ENCODE data around the gene ATOH8. TPM values are rescaled to one million over a fixed set of nuclear protein-coding genes. Genes with fewer than 3 reads are reported as not detected.

The ATOH8 gene
- total RNA-seq, 2 experiments from 2014 or later = not detected

- intact Hi-C loops (cut with DNase I, micrococcal nuclease) = no loop called here
- H3K4me3 ChIP-seq (ENCODE audit: low read length) = no peak overlapping the region
- Mint-ChIP-seq H3K27me3 (no peaks in the 10 kb centered on the region), H3K4me1 (ENCODE audit: low read depth) (no peaks in the 10 kb centered on the region), H3K27ac (no peak overlapping the region), H3K9me3 (no peaks in the 10 kb centered on the region), H3K36me3 (ENCODE audit: low read depth) (no peaks in the 10 kb centered on the region), H3K4me3 (no peak overlapping the region)
- DNase-seq (no peak), ATAC-seq (ENCODE audit: poor library complexity) (no peak)
- H3K36me3 ChIP-seq (ENCODE audit: insufficient read depth, low read length) = no peaks in the 10 kb centered on the region
- H3K27ac ChIP-seq (ENCODE audit: low read depth in 1 of 2, low read length in 2 of 2) = no peak overlapping the region
- no peaks in the 10 kb centered on the region for H3K27me3 ChIP-seq (ENCODE audit: control insufficient read depth in 1 of 2, insufficient read depth in 2 of 2, low read length in 2 of 2)
- no peak for TF ChIP-seq CTCF (IDR thresholded peaks at IDR 0.05)
- ChIA-PET CTCF (interaction anchor here (2.7 to 2.8 kb wide), 2 partner anchors 8 to 13 kb away, joined by 6 to 8 read pairs; no protein-coding TSS in a partner anchor), POLR2A (no interaction called here)
- no peaks in the 10 kb centered on the region for H3K4me1 ChIP-seq (ENCODE audit: insufficient read depth, low read length)
- H3K9me3 ChIP-seq (ENCODE audit: control insufficient read depth in 1 of 2, insufficient read depth in 1 of 2, low read length in 2 of 2) = no peaks in the 10 kb centered on the region
Measured at GRCh38 chr2:85720533-85720932, 33.3 kb upstream of the ATOH8 start.

- peak in 1 of 14 experiments; percentile 4 for DNase-seq
- no peak for ATAC-seq (ENCODE audit: poor library complexity)
- no peak overlapping the region for H3K4me3 Mint-ChIP-seq
- ChIA-PET POLR2A (no interaction called here), CTCF (interaction anchor here (2.8 kb wide), 1 partner anchor 7 kb away, joined by 8 read pairs; no protein-coding TSS in a partner anchor)
- no peak for TF ChIP-seq CTCF (IDR thresholded peaks at IDR 0.05)
- no peak overlapping the region for H3K27ac Mint-ChIP-seq
- Histone ChIP-seq H3K4me1 (ENCODE audit: insufficient read depth, low read length) (no peaks in the 10 kb centered on the region), H3K4me3 (ENCODE audit: low read length) (no peak overlapping the region), H3K27ac (ENCODE audit: low read depth in 1 of 2, low read length in 2 of 2) (no peak overlapping the region), H3K36me3 (ENCODE audit: insufficient read depth, low read length) (no peaks in the 10 kb centered on the region), H3K27me3 (ENCODE audit: control insufficient read depth in 1 of 2, insufficient read depth in 2 of 2, low read length in 2 of 2) (no peaks in the 10 kb centered on the region), H3K9me3 (ENCODE audit: control insufficient read depth in 1 of 2, insufficient read depth in 1 of 2, low read length in 2 of 2) (no peaks in the 10 kb centered on the region)
- H3K36me3 Mint-ChIP-seq (ENCODE audit: low read depth) = no peaks in the 10 kb centered on the region
- H3K27me3 Mint-ChIP-seq = no peaks in the 10 kb centered on the region
- H3K4me1 Mint-ChIP-seq (ENCODE audit: low read depth) = no peaks in the 10 kb centered on the region
- H3K9me3 Mint-ChIP-seq = no peaks in the 10 kb centered on the region
- intact Hi-C loops (cut with DNase I, micrococcal nuclease) = no loop called here
Measured at GRCh38 chr2:85721641-85722040, 32.1 kb upstream of the ATOH8 start.

- Histone ChIP-seq H3K27ac (ENCODE audit: low read depth in 1 of 2, low read length in 2 of 2) (no peak overlapping the region), H3K9me3 (ENCODE audit: control insufficient read depth in 1 of 2, insufficient read depth in 1 of 2, low read length in 2 of 2) (no peaks in the 10 kb centered on the region), H3K4me1 (ENCODE audit: insufficient read depth, low read length) (no peaks in the 10 kb centered on the region), H3K27me3 (ENCODE audit: control insufficient read depth in 1 of 2, insufficient read depth in 2 of 2, low read length in 2 of 2) (no peaks in the 10 kb centered on the region), H3K36me3 (ENCODE audit: insufficient read depth, low read length) (no peaks in the 10 kb centered on the region), H3K4me3 (ENCODE audit: low read length) (no peak overlapping the region)
- no peak for DNase-seq
- Mint-ChIP-seq H3K36me3 (ENCODE audit: low read depth) (no peaks in the 10 kb centered on the region), H3K4me1 (ENCODE audit: low read depth) (no peaks in the 10 kb centered on the region), H3K4me3 (no peak overlapping the region), H3K9me3 (no peaks in the 10 kb centered on the region), H3K27me3 (no peaks in the 10 kb centered on the region), H3K27ac (no peak overlapping the region)
- POLR2A ChIA-PET = no interaction called here
- no peak for ATAC-seq (ENCODE audit: poor library complexity)
- no peak for TF ChIP-seq CTCF (IDR thresholded peaks at IDR 0.05)
- CTCF ChIA-PET = no interaction called here
- intact Hi-C loops (cut with DNase I, micrococcal nuclease) = no loop called here
Measured at GRCh38 chr2:85722519-85722918, 31.3 kb upstream of the ATOH8 start.
